ENCODE results near the gene CDKN2AIPNL. TPM values are rescaled to one million over a fixed set of nuclear protein-coding genes. Genes with fewer than 3 reads are reported as not detected.
"Not testable (repeated sequence)": the region's sequence is repeated elsewhere in the genome, so short reads cannot be mapped to it uniquely, and the experiment has no call there.

CDKN2AIPNL gene
- polyA plus RNA-seq, 1 of the 3 experiments (the other 2 are of a cell fraction) = 23.3 TPM

- no peak for DNase-seq
- Histone ChIP-seq H2AFZ (ENCODE audit: low read depth) (no peak overlapping the region), H3K27ac (ENCODE audit: low read depth in 2 of 2, low read length in 1 of 2) (no peak overlapping the region), H3K4me3 (ENCODE audit: low read depth in 2 of 2, low read length in 1 of 2) (no peak overlapping the region), H3K9me2 (no peaks in the 10 kb centered on the region), H3K9ac (no peak overlapping the region), H3K79me2 (ENCODE audit: insufficient read depth) (no peaks in the 10 kb centered on the region), H3F3A (replicated peaks; ENCODE audit: insufficient read depth) (no peaks in the 10 kb centered on the region), H3K9me3 (no peaks in the 10 kb centered on the region), H3K4me2 (no peak overlapping the region), H3K4me1 (ENCODE audit: control insufficient read depth in 1 of 2, insufficient read depth in 2 of 2, low read depth in 1 of 2, low read length in 1 of 2) (no peaks in the 10 kb centered on the region), H4K20me1 (ENCODE audit: insufficient read depth) (no peaks in the 10 kb centered on the region), H3K36me3 (replicated peaks in 1 of 2; ENCODE audit: control insufficient read depth in 1 of 2, insufficient read depth in 2 of 2, low read length in 1 of 2) (no peaks in the 10 kb centered on the region), H3K27me3 (ENCODE audit: insufficient read depth) (no peaks in the 10 kb centered on the region)
- ChIA-PET POLR2A (no interaction called here), CTCF (interaction anchor here (1.8 kb wide), 1 partner anchor 12 kb away, joined by 4 read pairs; no protein-coding TSS in a partner anchor)
- TF ChIP-seq, protein P1, sequence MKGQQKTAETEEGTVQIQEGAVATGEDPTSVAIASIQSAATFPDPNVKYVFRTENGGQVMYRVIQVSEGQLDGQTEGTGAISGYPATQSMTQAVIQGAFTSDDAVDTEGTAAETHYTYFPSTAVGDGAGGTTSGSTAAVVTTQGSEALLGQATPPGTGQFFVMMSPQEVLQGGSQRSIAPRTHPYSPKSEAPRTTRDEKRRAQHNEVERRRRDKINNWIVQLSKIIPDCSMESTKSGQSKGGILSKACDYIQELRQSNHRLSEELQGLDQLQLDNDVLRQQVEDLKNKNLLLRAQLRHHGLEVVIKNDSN (IDR thresholded peaks at IDR 0.05; ENCODE audit: borderline replicate concordance, low read depth) = no peak
- TF ChIP-seq YY1 (IDR thresholded peaks at IDR 0.05; ENCODE audit: low read depth) = no peak
- TF ChIP-seq TEAD4 (IDR thresholded peaks at IDR 0.05; ENCODE audit: borderline replicate concordance, insufficient read depth) = no peak
- TF ChIP-seq EZH2phosphoT487 (IDR thresholded peaks at IDR 0.05; ENCODE audit: borderline replicate concordance, low read depth) = no peak
- TF ChIP-seq FOXJ3 (CRISPR knock-in tag; IDR thresholded peaks at IDR 0.05) = no peak
- no peak for TF ChIP-seq GATA2 (CRISPR knock-in tag; IDR thresholded peaks at IDR 0.05)
- TF ChIP-seq, protein P2, sequence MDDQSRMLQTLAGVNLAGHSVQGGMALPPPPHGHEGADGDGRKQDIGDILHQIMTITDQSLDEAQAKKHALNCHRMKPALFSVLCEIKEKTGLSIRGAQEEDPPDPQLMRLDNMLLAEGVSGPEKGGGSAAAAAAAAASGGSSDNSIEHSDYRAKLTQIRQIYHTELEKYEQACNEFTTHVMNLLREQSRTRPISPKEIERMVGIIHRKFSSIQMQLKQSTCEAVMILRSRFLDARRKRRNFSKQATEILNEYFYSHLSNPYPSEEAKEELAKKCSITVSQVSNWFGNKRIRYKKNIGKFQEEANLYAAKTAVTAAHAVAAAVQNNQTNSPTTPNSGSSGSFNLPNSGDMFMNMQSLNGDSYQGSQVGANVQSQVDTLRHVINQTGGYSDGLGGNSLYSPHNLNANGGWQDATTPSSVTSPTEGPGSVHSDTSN (IDR thresholded peaks at IDR 0.05) = no peak
- no peak for TF ChIP-seq MEF2A (IDR thresholded peaks at IDR 0.05; ENCODE audit: borderline replicate concordance, low read depth)
- TF ChIP-seq GABPA (IDR thresholded peaks at IDR 0.05; ENCODE audit: low read depth) = no peak
- no peak for TF ChIP-seq ZBTB33 (IDR thresholded peaks at IDR 0.05; ENCODE audit: borderline replicate concordance, low read depth)
- TF ChIP-seq SIN3A (IDR thresholded peaks at IDR 0.05; ENCODE audit: borderline replicate concordance, low read depth, low read length) = no peak
- TF ChIP-seq EP300 (IDR thresholded peaks at IDR 0.05; ENCODE audit: borderline replicate concordance in 1 of 2, low read depth in 1 of 2, low read length in 1 of 2) = no peak
- no peak for TF ChIP-seq FOXM1 (IDR thresholded peaks at IDR 0.05; ENCODE audit: low read depth)
- TF ChIP-seq NRF1 (IDR thresholded peaks at IDR 0.05; ENCODE audit: low read depth, low read length) = no peak
- TF ChIP-seq RCOR1 (IDR thresholded peaks at IDR 0.05; ENCODE audit: low read length) = no peak
- TF ChIP-seq FOSL2 (IDR thresholded peaks at IDR 0.05; ENCODE audit: borderline replicate concordance, low read depth) = no peak
- no peak for TF ChIP-seq ELF1 (IDR thresholded peaks at IDR 0.05)
- 84% methylated on average over 7 of the region's 7 CpGs for WGBS (ENCODE audit: low lambda C conversion rate)
These were observed 11.2 kb upstream of the CDKN2AIPNL start for GRCh38 chr5:134422791-134423365.

DNA sequence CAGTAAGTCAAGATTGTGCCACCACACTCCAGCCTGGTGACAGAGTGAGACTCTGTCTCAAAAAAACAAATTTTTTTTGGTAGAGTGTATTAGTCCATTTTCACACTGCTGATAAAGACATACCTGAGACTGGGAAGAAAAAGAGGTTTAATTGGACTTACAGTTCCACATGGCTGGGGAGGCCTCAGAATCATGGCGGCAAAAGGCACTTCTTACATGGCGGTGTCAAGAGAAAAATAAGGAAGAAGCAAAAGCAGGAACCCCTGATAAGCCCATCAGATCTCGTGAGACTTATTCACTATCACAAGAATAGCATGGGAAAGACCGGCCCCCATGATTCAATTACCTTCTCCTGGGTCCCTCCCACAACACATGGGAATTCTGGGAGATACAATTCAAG is 9.4 kb upstream of the CDKN2AIPNL start:
- 92% methylated on average over 4 of the region's 4 CpGs for WGBS (ENCODE audit: low lambda C conversion rate)
- not testable (repeated sequence) for H3K27me3 ChIP-seq (ENCODE audit: insufficient read depth)

More for the DNA sequence above, 9.4 kb upstream of the CDKN2AIPNL start:
- H3K79me2 ChIP-seq (ENCODE audit: insufficient read depth); H3K4me2 ChIP-seq; H4K20me1 ChIP-seq (ENCODE audit: insufficient read depth); H2AFZ ChIP-seq (ENCODE audit: low read depth); H3K36me3 ChIP-seq (replicated peaks in 1 of 2; ENCODE audit: control insufficient read depth in 1 of 2, insufficient read depth in 2 of 2, low read length in 1 of 2); POLR2A ChIA-PET; H3K9me3 ChIP-seq; H3K9ac ChIP-seq; DNase-seq; H3K27ac ChIP-seq (ENCODE audit: low read depth in 2 of 2, low read length in 1 of 2); H3K4me3 ChIP-seq (ENCODE audit: low read depth in 2 of 2, low read length in 1 of 2); H3F3A ChIP-seq (replicated peaks; ENCODE audit: insufficient read depth); H3K4me1 ChIP-seq (ENCODE audit: control insufficient read depth in 1 of 2, insufficient read depth in 2 of 2, low read depth in 1 of 2, low read length in 1 of 2); H3K9me2 ChIP-seq: not testable (repeated sequence)
- CTCF ChIA-PET = interaction anchor here (1.8 kb wide), 1 partner anchor 10 kb away, joined by 4 read pairs; no protein-coding TSS in a partner anchor

Data from SK-N-SH (cell line).